Upper lobe of left lung (tissue), 6 donors: ENCODE measurements around the gene NPR3. TPM values are rescaled to one million over a fixed set of nuclear protein-coding genes. Genes with fewer than 3 reads are reported as not detected.

Source experiments
- ATAC-seq, 2 donors: fragments of 200-7000 bp; cut with Tn5 transposase; one replicate each; pipeline ENCODE4 v1.9.1; 2022; ENCODE audit warnings: mild to moderate bottlenecking in 2 of 2, moderate library complexity in 2 of 2; ENCODE audit not compliant: low FRiP score in 2 of 2
- DNase-seq, 2 donors: peaks; one replicate each; pipeline ENCODE4 v3.0.0-alpha.2; 2019 to 2020
- H3K27ac ChIP-seq, 4 donors: fragments of 200-600 bp; sonication (generic); one replicate each; pipeline ENCODE4 v1.5.1; 2016 to 2019
- H3K27me3 ChIP-seq, 4 donors: fragments of 200-600 bp; sonication (generic); one replicate each; pipeline ENCODE4 v1.5.1; 2017 to 2019
- H3K36me3 ChIP-seq, 4 donors: fragments of 200-600 bp; sonication (generic); one replicate each; pipeline ENCODE4 v1.5.1; 2016 to 2019
- H3K4me1 ChIP-seq, 4 donors: fragments of 200-600 bp; sonication (generic); one replicate each; pipeline ENCODE4 v1.5.1; 2018 to 2019
- H3K4me3 ChIP-seq, 4 donors: fragments of 200-600 bp; sonication (generic); one replicate each; pipeline ENCODE4 v1.5.1; 2017 to 2019; ENCODE audit warnings: mild to moderate bottlenecking in 2 of 4, moderate library complexity in 1 of 4
- H3K9me3 ChIP-seq, 4 donors: fragments of 200-600 bp; sonication (generic); one replicate each; pipeline ENCODE4 v1.5.1; 2018 to 2019
- CTCF ChIP-seq, 6 experiments: fragments of 450-650 bp in 4 of 6; fragments of 200-600 bp in 2 of 6; sonication (generic) in 2 of 6; IDR thresholded peaks; one replicate each; pipeline ENCODE4 v1.5.1; 2016 to 2019; ENCODE audit warnings: antibody characterized with exemption in 6 of 6
- EP300 ChIP-seq, 4 donors: sonication (generic); formaldehyde crosslinking; IDR thresholded peaks; one replicate each; pipeline ENCODE4 v1.5.1; 2017; ENCODE audit warnings: antibody characterized with exemption in 4 of 4, control low read depth in 2 of 4
- POLR2A ChIP-seq, 4 donors: fragments of 450-650 bp; IDR thresholded peaks; one replicate each; pipeline ENCODE4 v1.5.1; 2016 to 2017; ENCODE audit warnings: antibody characterized with exemption in 4 of 4, mild to moderate bottlenecking in 2 of 4
- POLR2AphosphoS5 ChIP-seq, 2 donors: sonication (generic); formaldehyde crosslinking; IDR thresholded peaks; one replicate each; pipeline ENCODE4 v1.5.1; 2017; ENCODE audit warnings: antibody characterized with exemption in 2 of 2
- WGBS, 2 donors: methylation state at CpG; one replicate each; pipeline ENCODE4 v1.1.5; 2017 to 2018; 5-methylcytosine and 5-hydroxymethylcytosine counted together
- total RNA-seq, 6 donors: library from RNA; depleted of rRNA in 4 of 6; stranded (reverse); fragments of >200 nt in 4 of 6; gene quantifications; one replicate each; pipeline versions ENCODE4 v1.1.0 to v1.2.1, GENCODE V29; 2016 to 2021
- donor health status: DM: no; HTN: no; CAD: no; lungs with moderate emphysema.
- donor health status: DM: no; HTN: yes; CAD: no; lungs with severe emphysema.

The NPR3 gene
- total RNA-seq, 6 donors from 2014 or later, result 6.3 to 53.3 (median 29.9) TPM

DNA sequence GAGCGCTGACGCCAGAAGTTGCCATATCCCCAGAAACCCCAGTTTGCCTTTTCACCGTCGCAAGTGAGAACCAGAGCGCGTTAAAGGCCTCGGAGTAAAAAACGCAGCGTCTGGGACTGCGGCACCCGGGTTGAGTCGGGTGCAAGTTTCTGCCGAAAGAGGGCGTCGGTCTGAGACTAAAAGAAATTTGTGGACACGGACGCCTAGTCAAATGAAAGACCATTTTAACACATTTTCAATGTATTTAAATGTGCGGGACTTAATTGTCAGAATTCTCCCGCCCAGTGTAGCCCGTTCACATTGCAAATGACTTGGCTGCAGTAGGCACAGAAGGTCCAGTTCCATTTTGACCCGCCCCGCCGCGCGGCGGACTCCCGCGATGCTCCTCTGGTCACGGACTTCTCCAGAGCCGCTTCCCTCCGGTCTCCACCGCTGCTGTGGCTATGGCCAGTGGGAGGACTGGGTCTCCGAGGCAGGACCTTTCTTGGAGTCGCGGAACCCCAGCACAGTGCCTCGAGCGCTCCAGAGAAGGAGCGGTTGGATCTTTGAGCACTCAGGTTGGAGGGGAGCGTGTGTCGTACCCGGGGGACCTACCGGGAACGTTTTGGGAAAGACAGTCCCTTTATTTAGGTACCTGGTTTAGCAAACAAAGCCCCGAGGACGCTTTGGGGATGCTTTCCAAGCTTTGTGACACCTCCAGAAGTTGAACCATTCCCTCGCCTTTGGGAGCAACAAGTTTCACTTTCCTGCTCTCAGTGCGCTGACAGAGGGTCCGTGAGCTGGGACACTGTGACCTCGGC lies 1.2 kb upstream of the NPR3 start:
- Histone ChIP-seq H3K9me3 (no peaks in the 10 kb centered on the region), H3K27ac (peak overlapping the region; percentile 6 to 74 (median 66)), H3K27me3 (peaks cover 0 to 20% (median 11%) of the 10 kb centered on the region in 4 donors), H3K4me3 (peak overlapping the region; percentile 53 to 78 (median 63)), H3K4me1 (peaks cover 27 to 53% (median 39%) of the 10 kb centered on the region in 4 donors), H3K36me3 (no peaks in the 10 kb centered on the region)
- DNase-seq (peak; percentile 53 to 92), ATAC-seq (peak; percentile 69 to 74)
- TF ChIP-seq CTCF (IDR thresholded peaks at IDR 0.05), result peak; percentile 29 to 65 (median 50)
- no peak for TF ChIP-seq POLR2AphosphoS5 (IDR thresholded peaks at IDR 0.05)
- 0 to 1% methylated on average over 29 to 47 of the region's 49 CpGs for WGBS, 2 donors

- Histone ChIP-seq H3K27me3 (peaks cover 0 to 20% (median 11%) of the 10 kb centered on the region in 4 donors), H3K27ac (peak overlapping the region in 2 of 4 donors; percentile 74 to 77)
Observed at GRCh38 chr5:32711362-32711680, 200 bp downstream of the NPR3 start.

DNA sequence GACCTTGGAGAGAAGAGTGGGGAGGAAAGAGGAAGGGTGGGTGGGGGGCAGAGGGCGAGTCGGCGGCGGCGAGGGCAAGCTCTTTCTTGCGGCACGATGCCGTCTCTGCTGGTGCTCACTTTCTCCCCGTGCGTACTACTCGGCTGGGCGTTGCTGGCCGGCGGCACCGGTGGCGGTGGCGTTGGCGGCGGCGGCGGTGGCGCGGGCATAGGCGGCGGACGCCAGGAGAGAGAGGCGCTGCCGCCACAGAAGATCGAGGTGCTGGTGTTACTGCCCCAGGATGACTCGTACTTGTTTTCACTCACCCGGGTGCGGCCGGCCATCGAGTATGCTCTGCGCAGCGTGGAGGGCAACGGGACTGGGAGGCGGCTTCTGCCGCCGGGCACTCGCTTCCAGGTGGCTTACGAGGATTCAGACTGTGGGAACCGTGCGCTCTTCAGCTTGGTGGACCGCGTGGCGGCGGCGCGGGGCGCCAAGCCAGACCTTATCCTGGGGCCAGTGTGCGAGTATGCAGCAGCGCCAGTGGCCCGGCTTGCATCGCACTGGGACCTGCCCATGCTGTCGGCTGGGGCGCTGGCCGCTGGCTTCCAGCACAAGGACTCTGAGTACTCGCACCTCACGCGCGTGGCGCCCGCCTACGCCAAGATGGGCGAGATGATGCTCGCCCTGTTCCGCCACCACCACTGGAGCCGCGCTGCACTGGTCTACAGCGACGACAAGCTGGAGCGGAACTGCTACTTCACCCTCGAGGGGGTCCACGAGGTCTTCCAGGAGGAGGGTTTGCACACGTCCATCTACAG lies 760 bp downstream of the NPR3 start:
- TF ChIP-seq EP300 (IDR thresholded peaks at IDR 0.05) (no peak), POLR2AphosphoS5 (IDR thresholded peaks at IDR 0.05) (no peak), CTCF (IDR thresholded peaks at IDR 0.05) (no peak), POLR2A (IDR thresholded peaks at IDR 0.05) (no peak)
- Histone ChIP-seq H3K27ac (peak overlapping the region in 3 of 4 donors; percentile 35 to 77 (median 74)), H3K36me3 (no peaks in the 10 kb centered on the region), H3K9me3 (no peaks in the 10 kb centered on the region), H3K27me3 (peaks cover 0 to 20% (median 11%) of the 10 kb centered on the region in 4 donors), H3K4me3 (peak overlapping the region; percentile 44 to 78 (median 59)), H3K4me1 (peaks cover 27 to 53% (median 39%) of the 10 kb centered on the region in 4 donors)
- DNase-seq (peak in 1 of 2 donors; percentile 88), ATAC-seq (peak in 1 of 2 donors; percentile 8)
- WGBS, 2 donors, result 1 to 2% methylated on average over 35 to 41 of the region's 76 CpGs

More at GRCh38 chr5:32711362-32711680, 200 bp downstream of the NPR3 start:
- Histone ChIP-seq H3K9me3 (no peaks in the 10 kb centered on the region), H3K4me1 (peaks cover 27 to 53% (median 39%) of the 10 kb centered on the region in 4 donors), H3K4me3 (peak overlapping the region; percentile 44 to 78 (median 59)), H3K36me3 (no peaks in the 10 kb centered on the region)
- TF ChIP-seq CTCF (IDR thresholded peaks at IDR 0.05) (no peak), POLR2A (IDR thresholded peaks at IDR 0.05) (no peak), EP300 (IDR thresholded peaks at IDR 0.05) (no peak), POLR2AphosphoS5 (IDR thresholded peaks at IDR 0.05) (no peak)
- WGBS, 2 donors, result 2 to 4% methylated on average over 10 of the region's 10 CpGs
- no peak for DNase-seq
- ATAC-seq, result no peak

GRCh38 chr5:32712481-32713360 lies 1.6 kb downstream of the NPR3 start:
- Histone ChIP-seq H3K27ac (peak overlapping the region in 3 of 4 donors; percentile 43 to 74 (median 65)), H3K9me3 (no peaks in the 10 kb centered on the region), H3K27me3 (peaks cover 0 to 20% (median 11%) of the 10 kb centered on the region in 4 donors), H3K4me3 (peak overlapping the region; percentile 44 to 78 (median 59)), H3K36me3 (no peaks in the 10 kb centered on the region), H3K4me1 (peaks cover 27 to 53% (median 39%) of the 10 kb centered on the region in 4 donors)
- no peak for TF ChIP-seq POLR2AphosphoS5 (IDR thresholded peaks at IDR 0.05)
- TF ChIP-seq EP300 (IDR thresholded peaks at IDR 0.05), result no peak
- TF ChIP-seq POLR2A (IDR thresholded peaks at IDR 0.05), result no peak
- TF ChIP-seq CTCF (IDR thresholded peaks at IDR 0.05), result no peak
- ATAC-seq, result no peak
- WGBS, 2 donors, result 2% methylated on average over 25 to 56 of the region's 56 CpGs
- DNase-seq, result peak in 1 of 2 donors; percentile 77
